ENCODE results near the gene KLHL36.

GRCh38 chr16:84617791-84618580, 30.3 kb upstream of the KLHL36 start, which contains the start of gene COTL1:
- peak; percentile 29; the same call in 1 of the 2 replicates for TF ChIP-seq POLR2AphosphoS5 (IDR thresholded peaks at IDR 0.05; ENCODE audit: low read depth, low read length)
- TF ChIP-seq, protein P1, sequence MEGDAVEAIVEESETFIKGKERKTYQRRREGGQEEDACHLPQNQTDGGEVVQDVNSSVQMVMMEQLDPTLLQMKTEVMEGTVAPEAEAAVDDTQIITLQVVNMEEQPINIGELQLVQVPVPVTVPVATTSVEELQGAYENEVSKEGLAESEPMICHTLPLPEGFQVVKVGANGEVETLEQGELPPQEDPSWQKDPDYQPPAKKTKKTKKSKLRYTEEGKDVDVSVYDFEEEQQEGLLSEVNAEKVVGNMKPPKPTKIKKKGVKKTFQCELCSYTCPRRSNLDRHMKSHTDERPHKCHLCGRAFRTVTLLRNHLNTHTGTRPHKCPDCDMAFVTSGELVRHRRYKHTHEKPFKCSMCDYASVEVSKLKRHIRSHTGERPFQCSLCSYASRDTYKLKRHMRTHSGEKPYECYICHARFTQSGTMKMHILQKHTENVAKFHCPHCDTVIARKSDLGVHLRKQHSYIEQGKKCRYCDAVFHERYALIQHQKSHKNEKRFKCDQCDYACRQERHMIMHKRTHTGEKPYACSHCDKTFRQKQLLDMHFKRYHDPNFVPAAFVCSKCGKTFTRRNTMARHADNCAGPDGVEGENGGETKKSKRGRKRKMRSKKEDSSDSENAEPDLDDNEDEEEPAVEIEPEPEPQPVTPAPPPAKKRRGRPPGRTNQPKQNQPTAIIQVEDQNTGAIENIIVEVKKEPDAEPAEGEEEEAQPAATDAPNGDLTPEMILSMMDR (IDR thresholded peaks at IDR 0.05), result no peak
- no peak for TF ChIP-seq REST (IDR thresholded peaks at IDR 0.05; ENCODE audit: insufficient read depth in 1 of 2, low read depth in 2 of 2, low read length in 1 of 2)
- TF ChIP-seq SIN3A (IDR thresholded peaks at IDR 0.05; ENCODE audit: borderline replicate concordance, insufficient read depth, low read depth, low read length), result peak; percentile 75; the same call in 1 of the 2 replicates
